ENCODE measurements around the gene HSP90B1. TPM values are rescaled to one million over a fixed set of nuclear protein-coding genes. Genes with fewer than 3 reads are reported as not detected.

Gene HSP90B1
- total RNA-seq, 2 donors from 2014 or later: 440 to 482 TPM

DNA sequence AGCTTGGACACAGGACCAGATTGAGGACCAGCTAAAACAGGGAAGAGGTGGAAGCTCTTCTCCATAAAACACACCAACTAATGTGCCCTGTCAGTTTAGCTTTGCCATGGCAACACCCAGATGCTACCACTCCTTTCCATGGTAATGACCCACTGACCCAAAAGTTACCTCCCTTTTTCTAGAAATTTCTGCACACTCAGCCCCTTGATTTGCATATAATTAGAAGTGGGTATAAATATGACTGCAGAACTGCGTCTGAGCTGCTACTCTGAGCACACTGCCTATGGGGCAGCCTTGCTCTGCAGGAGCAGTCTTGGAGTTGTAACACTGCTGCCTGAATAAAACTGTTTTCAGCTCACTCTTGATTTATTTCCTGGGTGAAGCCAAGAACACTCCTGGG lies 32.3 kb downstream of the HSP90B1 start:
- DNase-seq (no peak), ATAC-seq (no peak)
- intact Hi-C loops (cut with DNase I, micrococcal nuclease): loop anchor here in 1 of 2 donors (10.0 kb wide), 1 partner anchor 102 kb away; the partner anchor contains the start of gene HCFC2

DNA sequence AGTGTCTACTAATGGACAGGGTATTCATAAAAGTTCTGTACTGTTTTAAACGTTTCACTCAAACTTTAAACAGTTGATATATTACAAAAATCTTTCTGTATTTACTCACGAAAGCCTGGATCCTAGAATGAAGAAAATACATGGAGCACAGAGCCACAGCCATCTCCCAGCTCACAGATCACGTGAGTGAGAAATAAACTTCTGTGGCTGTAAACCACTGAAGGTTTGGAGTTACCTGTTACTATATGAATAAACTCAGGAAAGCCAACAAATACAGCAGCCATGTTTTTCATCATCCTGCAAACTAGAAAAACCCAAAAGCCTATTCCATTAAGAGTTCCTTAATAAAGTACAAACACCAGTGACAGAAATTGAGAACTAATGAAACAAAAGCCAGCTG lies 34.6 kb downstream of the HSP90B1 start:
- no peak for DNase-seq
- ATAC-seq: peak; percentile 41
- intact Hi-C loops (cut with DNase I, micrococcal nuclease): loop anchor here in 1 of 2 donors (10.0 kb wide), 1 partner anchor 100 kb away; the partner anchor contains the start of gene HCFC2

- DNase-seq: no peak
- intact Hi-C loops (cut with DNase I, micrococcal nuclease): loop anchor here in 1 of 2 donors (10.0 kb wide), 1 partner anchor 100 kb away; the partner anchor contains the start of gene HCFC2
- ATAC-seq: no peak
Measured at GRCh38 chr12:103965255-103965589, 35.0 kb downstream of the HSP90B1 start.

- intact Hi-C loops (cut with DNase I, micrococcal nuclease): loop anchor here in 1 of 2 donors (10.0 kb wide), 1 partner anchor 99 kb away; the partner anchor contains the start of gene HCFC2
- ATAC-seq: peak; percentile 97
- peak; percentile 96 to 99 for DNase-seq
Measured at GRCh38 chr12:103965590-103966504, 35.6 kb downstream of the HSP90B1 start, which contains the start of gene TDG. Gene TDG (plus strand): TSS chr12:103965872. CDS start chr12:103966038, 166 bp downstream.

DNA sequence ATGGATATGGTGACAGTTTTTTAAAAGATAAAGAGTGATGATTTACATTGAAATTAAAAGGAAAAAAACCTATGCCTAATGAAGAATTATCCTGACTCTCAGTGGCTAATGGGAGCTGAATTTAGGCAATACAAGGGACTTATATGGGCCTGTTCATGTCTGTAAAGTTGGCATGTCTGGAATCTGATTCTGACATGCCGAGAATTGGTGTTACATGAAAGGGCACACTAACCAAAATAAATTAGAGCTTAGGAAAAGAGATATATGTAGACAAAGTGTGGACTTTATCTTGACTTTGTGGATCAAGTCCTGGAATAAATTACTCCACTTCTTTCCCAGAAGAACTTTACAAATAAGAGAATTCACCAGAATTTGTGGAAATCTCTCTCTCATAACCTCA lies 36.5 kb downstream of the HSP90B1 start:
- intact Hi-C loops (cut with DNase I, micrococcal nuclease): loop anchor here in 1 of 2 donors (10.0 kb wide), 1 partner anchor 98 kb away; the partner anchor contains the start of gene HCFC2
- no peak for ATAC-seq
- DNase-seq: no peak

- intact Hi-C loops (cut with DNase I, micrococcal nuclease): loop anchor here in 1 of 2 donors (10.0 kb wide), 1 partner anchor 95 kb away; the partner anchor contains the start of gene HCFC2
- no peak for DNase-seq
Measured at GRCh38 chr12:103969391-103969790, 39.2 kb downstream of the HSP90B1 start.

GRCh38 chr12:103973909-103974308 lies 43.7 kb downstream of the HSP90B1 start:
- DNase-seq (no peak), ATAC-seq (no peak)
- intact Hi-C loops (cut with DNase I, micrococcal nuclease): no loop called here

More at GRCh38 chr12:103969391-103969790, 39.2 kb downstream of the HSP90B1 start:
- no peak for ATAC-seq

DNA sequence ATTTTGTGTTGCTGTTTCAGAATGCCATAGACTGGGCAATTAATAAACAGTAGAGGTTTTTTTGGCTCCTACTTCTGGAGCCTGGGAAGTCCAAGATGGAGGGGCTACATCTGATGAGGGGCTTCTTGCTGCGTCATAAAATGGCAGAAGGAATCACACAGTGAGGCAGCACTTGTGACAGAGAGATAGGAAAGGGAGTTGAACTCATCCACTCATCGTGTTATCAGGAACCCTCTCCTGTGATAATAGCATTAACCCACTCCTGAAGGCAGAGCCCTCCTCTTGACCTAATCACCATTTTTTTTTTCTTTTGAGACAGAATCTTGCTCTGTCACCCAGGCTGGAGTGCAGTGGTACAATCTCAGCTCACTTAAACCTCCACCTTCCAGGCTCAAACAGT lies 45.2 kb downstream of the HSP90B1 start:
- DNase-seq (no peak), ATAC-seq (no peak)
- intact Hi-C loops (cut with DNase I, micrococcal nuclease): no loop called here

DNA sequence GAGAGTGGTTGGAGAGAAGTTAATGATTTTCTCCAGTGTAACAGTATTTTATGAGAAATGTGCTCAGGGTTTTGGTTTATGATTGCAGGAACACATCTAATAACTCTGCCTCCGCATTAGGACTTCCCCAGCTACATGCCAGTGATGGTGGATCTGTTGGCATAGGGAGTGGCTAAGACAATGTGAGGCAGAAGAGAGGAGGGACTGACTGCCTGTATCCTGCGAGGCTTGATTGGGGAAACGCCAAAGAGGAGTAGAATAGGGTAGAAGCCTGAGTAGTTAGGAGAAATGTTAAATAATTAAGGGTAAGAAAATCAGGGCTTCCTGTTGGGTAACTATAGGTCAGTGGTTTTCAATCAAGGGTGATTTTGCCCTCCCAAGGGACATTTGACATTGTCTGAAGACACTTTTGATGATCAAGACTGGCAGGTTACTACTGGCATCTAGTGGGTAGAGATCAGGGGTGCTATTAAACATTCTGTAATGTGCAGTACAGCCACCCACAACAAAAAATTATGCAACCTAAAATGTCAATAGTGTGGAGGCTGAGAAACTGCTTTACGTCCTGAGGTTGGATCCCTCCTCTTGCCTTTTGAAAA lies 48.3 kb downstream of the HSP90B1 start:
- no peak for ATAC-seq
- intact Hi-C loops (cut with DNase I, micrococcal nuclease): no loop called here

DNA sequence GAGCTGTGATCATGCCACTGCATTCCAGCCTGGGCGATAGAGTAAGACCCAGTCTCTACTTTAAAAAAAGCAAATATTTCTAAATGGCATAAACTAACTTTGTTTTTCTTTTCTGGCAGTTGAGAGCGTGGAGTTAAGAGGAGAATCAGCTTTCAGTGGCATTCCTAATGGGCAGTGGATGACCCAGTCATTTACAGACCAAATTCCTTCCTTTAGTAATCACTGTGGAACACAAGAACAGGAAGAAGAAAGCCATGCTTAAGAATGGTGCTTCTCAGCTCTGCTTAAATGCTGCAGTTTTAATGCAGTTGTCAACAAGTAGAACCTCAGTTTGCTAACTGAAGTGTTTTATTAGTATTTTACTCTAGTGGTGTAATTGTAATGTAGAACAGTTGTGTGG lies 56.6 kb downstream of the HSP90B1 start:
- DNase-seq: no peak
- ATAC-seq: no peak
- intact Hi-C loops (cut with DNase I, micrococcal nuclease): no loop called here

More for the DNA sequence above, 48.3 kb downstream of the HSP90B1 start:
- no peak for DNase-seq

- intact Hi-C loops (cut with DNase I, micrococcal nuclease): no loop called here
- no peak for ATAC-seq
Measured at GRCh38 chr12:103994235-103994634, 64.0 kb downstream of the HSP90B1 start.

DNA sequence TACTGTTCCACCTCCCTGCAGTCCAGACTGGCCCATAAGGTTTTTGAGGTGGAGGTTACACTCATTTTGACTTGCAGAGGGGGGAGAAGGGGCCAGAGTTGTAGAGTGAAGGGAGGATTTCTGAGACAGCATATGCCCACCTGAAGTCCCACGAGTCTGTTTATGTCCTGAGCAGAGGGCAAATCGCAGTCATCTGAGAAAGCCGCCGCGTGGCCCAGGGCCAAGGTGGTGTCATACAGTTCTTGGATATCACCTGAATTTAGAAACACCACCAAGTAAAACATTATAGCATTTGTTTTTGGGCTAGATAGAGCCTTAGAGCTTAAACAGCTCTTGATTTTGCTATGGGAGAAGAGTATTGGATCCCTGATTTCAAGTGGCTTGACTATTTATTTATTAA lies 66.4 kb downstream of the HSP90B1 start:
- no peak for ATAC-seq
- intact Hi-C loops (cut with DNase I, micrococcal nuclease): no loop called here
- no peak for DNase-seq

More at GRCh38 chr12:103994235-103994634, 64.0 kb downstream of the HSP90B1 start:
- DNase-seq: no peak

DNA sequence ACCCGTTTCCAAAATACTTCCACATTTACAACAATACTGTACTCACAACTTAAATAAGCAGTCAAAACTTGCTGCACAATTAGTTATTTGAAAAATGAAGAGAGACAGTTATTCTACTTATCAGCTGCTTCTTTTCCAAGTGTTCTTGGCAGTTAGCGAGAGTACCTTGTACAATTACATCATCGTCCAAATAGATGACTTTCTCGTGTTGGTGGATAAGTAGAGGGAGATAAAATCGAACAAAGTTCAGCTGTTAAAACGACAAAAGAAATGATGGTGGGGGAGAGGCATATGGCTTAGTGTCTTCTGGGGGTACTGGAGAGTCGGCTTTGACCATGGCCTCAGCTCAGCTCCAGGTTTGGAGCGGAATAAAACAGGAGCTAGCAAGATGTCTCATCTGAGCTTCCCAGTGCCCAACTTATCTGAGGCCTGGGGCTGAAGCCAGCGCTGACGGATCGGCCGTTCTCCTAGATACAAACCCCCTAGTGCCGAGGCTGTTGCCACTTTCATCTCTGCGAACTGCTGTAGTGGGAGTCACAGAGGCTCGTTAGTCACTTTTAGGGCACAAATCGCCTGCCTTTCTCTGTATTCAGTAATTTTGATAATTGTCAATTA lies 67.2 kb downstream of the HSP90B1 start:
- ATAC-seq (no peak), DNase-seq (no peak)
- intact Hi-C loops (cut with DNase I, micrococcal nuclease): no loop called here

Other genes starting within 250 kb of the HSP90B1 start
- 10 to 100 TPM; 14.4 to 24.0 TPM for gene NT5DC3, start 89.2 kb upstream of the HSP90B1 start, total RNA-seq
- 10 to 100 TPM; 22.7 to 31.6 TPM for gene TDG, start 35.5 kb downstream of the HSP90B1 start, total RNA-seq
- gene GLT8D2, start 119.8 kb downstream of the HSP90B1 start, total RNA-seq: 1 to 10 TPM; 1.9 to 5.0 TPM
- 10 to 100 TPM; 10.7 to 14.0 TPM for gene HCFC2, start 134.1 kb downstream of the HSP90B1 start, total RNA-seq
- 10 to 100 TPM; 13.7 to 17.3 TPM for gene NFYB, start 207.8 kb downstream of the HSP90B1 start, total RNA-seq